GM21786 (cell line): Measurements from ENCODE around the gene ABCG4.

Experiments
- ATAC-seq: cut with Tn5 transposase; IDR thresholded peaks from one replicate; pipeline ENCODE4 v1.9.1; 2021; ENCODE audit not compliant: unreplicated experiment

The ABCG4 gene

GRCh38 chr11:119205080-119205479 lies 56.2 kb downstream of the ABCG4 start:
- no peak for ATAC-seq

- peak; percentile 75 for ATAC-seq
Observed at GRCh38 chr11:119205574-119206510, 57.0 kb downstream of the ABCG4 start, which contains the start of gene CBL. TSS of gene CBL (plus strand) at chr11:119206339. CDS start at chr11:119206418, 79 bp downstream.

GRCh38 chr11:119206511-119207414 lies 57.9 kb downstream of the ABCG4 start:
- peak; percentile 8 for ATAC-seq

GRCh38 chr11:119207415-119207960 lies 58.6 kb downstream of the ABCG4 start:
- ATAC-seq, result no peak

- no peak for ATAC-seq
Observed at GRCh38 chr11:119209186-119209585, 60.3 kb downstream of the ABCG4 start.

- ATAC-seq, result no peak
Observed at GRCh38 chr11:119210050-119210449, 61.2 kb downstream of the ABCG4 start.
